HG03520 (cell line): ENCODE results near the gene MID1.

Experiments
- ATAC-seq: cut with Tn5 transposase; IDR thresholded peaks from one replicate; pipeline ENCODE4 v1.9.1; 2021; ENCODE audit warnings: mild to moderate bottlenecking, moderate library complexity; ENCODE audit not compliant: unreplicated experiment

The MID1 gene

DNA sequence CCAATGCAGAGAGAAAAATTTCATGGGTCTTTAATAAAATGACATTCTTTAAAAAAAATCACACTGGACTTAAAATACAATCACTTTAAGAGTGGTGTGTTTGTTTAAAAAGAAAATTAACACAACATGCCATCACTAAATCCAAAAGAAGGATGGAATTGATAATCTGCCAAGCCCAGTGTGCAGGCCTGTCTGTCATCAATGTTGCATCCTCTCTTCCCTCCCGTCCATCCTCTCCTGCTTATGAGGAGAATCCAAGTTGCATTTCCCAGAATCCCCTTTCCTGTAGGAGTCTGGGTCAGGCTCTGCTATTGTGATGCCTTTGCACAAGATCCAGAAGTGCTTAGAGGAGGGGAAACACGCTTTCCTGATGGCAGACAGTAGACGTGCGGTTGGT is 169.4 kb downstream of the MID1 start:
- no peak for ATAC-seq

DNA sequence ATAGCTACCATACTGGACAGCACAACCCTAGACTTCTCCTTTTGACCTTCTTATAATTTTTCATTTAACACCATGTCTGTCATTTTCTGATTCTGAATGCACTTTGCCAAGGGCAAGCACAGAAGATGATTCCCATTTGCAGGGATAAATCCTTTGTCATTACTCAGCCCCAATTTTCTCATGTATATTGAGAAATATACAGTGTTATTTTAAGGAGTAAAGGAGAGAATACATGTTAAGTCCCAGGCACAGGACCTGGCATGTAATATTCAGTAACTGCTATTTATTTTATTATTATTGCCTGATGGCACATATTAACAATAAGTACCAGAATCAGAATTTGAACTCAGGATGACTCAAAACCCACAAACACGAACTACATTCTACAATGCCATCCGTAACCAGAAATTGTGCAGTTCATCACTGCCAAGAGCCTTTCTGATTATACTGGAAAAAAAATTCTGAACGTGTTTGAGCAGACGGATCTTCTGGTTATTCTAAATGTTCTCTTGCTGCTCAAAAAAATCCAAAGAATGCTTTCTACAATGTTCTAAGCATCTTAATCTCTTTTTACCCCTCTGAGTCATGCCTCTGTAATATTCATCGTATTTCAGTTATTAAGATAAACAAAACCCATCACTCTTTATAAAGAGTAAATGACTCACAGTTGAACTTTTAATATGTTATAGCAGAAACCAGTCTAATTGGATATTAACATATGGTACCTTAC is 170.0 kb downstream of the MID1 start:
- ATAC-seq: no peak

- ATAC-seq: no peak
These were observed 172.7 kb downstream of the MID1 start for GRCh38 chrX:10447564-10448214.

DNA sequence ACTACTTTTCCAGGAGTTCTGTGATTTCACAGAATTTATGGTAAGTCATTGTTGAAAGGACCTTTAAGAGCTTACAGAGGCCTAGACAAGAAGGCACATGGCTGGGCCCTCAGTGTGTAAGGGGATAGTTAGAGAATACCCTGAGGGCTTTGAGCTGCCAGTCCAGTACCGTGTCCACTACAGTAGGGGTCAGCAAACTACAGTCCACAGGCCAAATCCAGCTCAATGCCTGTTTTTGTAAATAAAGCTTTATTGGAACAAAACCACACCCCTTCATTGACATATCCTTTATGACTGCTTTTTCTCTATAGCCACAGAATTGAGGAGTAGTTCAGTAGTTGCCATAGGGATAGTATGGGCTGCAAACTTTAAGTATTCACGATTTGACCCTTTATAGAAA is 176.2 kb downstream of the MID1 start:
- no peak for ATAC-seq

DNA sequence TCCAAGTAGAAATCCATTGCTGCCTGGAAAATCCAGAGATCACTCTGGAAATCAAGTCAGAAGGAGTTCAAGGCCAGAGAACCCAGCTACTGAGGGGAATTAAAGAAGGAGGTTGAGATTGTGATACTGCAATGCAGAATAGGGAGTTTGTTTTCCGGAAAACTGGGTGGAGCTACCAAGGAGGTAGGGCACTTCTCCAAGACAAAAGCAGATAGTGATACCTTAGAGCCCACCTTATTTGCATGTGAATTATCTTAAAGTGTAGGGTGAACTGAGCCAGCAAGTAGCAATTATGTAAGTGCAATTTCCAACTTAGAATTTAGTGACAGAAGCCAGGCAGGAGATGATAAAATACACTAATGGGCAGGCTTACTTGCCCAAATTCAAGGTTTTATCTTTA is 178.9 kb downstream of the MID1 start:
- ATAC-seq: no peak

- no peak for ATAC-seq
These were observed 187.0 kb downstream of the MID1 start for GRCh38 chrX:10433296-10433965.

DNA sequence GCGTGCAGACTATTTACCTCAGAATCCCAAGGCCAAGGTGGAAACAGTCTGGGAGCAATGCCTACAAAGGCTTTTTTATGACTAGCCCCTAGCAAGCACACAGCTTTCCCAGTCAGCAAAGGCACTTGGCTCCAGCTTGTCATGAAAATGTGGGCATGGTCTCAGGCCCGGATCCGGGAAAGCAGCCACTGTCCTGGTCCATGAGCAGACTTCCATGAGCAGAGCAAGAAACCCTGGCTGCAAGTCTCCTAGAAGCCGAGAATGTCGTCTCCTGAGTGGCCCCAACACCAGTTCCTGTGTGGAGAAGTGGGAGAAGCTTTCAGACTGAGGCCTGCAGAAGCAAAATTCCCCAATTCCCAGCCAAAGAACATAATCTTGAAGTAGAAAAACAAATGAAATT is 190.5 kb downstream of the MID1 start:
- no peak for ATAC-seq

GRCh38 chrX:10427249-10427648 is 193.1 kb downstream of the MID1 start:
- ATAC-seq: no peak

DNA sequence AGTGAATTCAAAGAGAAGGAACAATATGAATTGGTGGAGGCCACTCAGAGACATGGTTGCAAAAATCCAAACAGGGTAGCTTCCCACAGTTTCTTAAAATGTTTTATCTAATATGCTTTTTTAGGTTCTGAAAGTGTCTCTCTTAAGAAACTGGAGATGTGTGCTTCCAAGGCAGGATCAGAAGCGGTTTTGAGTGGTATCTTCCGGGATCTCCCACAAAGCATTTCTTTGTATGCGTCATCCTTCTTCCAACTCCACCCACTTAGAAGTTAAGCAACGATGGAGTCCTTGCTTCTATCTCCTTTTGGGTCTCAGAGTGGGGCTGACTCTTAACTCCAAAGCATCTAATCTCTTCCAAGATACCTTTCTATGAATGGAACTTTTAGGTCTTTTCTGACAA is 196.7 kb downstream of the MID1 start:
- no peak for ATAC-seq

GRCh38 chrX:10420134-10420533 is 200.3 kb downstream of the MID1 start:
- ATAC-seq: no peak

GRCh38 chrX:10416424-10416823 is 204.0 kb downstream of the MID1 start:
- ATAC-seq: no peak

DNA sequence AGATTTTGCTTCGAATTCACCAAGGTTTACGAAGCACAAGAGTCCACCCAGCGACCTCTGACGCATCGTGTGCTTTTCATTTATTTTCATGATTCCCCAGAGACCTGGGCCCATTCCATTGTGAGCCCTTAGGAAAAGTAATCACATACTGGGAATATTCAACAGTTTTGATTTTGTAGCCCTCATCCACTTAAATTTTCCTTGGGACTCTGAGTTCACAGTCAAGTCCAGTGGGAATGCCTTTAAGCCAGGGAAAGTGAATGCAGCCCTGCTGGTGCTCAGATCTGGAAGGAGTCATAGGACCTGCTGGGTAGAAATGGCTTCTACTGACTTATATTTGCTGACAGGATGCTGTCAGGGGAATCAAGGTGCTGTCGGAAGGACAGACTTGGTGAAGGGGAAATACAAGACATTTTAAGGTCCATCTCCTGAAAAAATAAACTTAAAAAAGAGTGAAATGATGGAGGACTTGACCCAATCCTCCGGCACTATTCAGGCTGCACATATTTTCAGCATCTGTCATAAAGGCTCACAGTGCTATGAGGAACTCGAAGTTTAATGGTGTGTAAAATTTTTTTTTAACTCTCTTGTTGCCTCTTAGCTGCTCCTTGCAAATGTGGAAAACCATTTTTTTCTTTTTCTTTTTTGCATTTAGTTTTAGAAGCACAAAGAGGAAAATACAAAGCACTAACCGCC is 204.9 kb downstream of the MID1 start:
- no peak for ATAC-seq

GRCh38 chrX:10414862-10415261 is 205.5 kb downstream of the MID1 start:
- no peak for ATAC-seq

DNA sequence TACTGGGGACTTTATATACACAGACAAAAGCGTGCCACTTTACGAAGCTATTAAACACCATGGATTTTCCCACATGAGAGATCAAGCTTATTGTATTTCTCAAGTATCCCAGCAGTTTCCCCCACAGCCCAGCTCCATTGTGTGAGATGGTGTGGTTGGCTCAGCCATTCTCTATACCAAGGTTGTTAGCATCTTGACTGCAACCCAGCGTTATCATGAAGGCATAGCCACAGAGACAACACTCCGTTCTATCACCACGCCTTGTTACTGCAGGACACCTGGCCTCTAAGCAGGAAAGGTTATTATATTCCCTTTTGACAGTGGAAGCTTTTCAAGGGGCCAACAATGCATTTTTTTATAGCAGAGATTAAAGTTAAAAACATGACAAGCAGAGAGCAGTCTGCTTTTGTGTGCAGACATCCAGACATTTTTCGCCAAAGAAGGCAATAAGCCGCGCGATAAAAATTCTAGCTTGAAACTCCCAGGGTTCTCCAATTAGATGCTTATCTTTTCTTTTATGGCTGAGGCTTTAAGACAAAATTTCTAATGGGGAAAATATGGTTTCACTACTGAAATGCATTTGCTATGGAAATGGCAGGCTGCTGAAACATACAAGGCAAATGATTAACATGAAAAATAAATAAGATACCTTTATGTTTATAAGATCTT is 206.1 kb downstream of the MID1 start:
- ATAC-seq: no peak

DNA sequence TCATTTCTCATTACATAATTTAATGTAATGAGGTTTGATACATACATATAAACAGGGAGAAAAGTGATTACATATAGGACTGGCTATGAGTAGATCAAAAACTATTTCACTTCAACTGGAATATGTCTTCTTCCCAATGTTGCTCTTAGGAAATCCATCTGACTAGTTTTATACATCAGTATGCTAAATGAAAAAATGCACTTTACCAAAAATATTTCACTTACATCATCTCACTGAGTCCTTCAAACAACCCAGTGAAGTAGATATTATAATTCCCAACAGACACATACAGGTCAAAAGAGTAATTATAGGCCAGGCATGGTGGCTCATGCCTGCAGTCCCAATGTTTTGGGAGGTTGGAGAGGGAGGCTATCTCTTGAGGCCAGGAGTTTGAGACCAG is 215.9 kb downstream of the MID1 start:
- ATAC-seq: no peak

DNA sequence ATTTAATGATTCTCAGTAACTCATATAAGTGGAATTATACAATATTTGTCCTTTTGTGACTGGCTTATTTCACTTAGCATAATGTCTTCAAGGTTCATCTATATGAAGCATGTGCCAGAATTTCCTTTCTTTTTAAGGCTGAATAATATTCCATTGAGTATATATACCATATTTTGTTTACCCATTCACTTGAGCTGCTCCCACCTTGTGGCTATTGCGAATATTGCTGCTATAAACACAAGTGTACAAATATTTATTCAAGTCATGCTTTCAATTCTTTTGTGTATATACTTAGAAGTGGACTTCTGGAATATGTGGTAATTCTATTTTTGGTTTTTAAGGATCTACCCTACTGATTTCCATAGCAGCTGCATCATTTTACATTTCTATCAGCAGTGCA is 219.1 kb downstream of the MID1 start:
- no peak for ATAC-seq

GRCh38 chrX:10399043-10399741 is 221.2 kb downstream of the MID1 start:
- no peak for ATAC-seq

DNA sequence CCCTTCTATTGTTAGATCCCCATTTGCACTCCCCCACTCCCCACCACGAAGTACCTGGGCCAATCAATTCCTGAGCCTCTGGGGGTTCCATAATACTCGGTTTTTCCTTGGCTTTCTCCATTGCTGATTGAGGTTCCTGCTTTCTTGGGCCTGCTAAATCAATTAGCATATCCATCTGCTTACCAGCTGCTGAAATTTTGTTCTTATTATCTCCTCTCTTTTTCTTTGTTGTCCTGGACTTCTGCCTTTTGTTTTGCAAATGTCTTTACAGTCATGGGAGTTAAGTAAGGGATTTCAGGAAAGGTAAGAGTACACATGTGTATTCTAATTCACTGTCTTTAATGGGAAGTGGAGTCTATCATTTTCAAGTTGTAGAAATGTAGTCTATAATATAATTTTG is 222.2 kb downstream of the MID1 start:
- no peak for ATAC-seq

GRCh38 chrX:10397349-10397748 is 223.0 kb downstream of the MID1 start:
- ATAC-seq: no peak

GRCh38 chrX:10395643-10396042 is 224.7 kb downstream of the MID1 start:
- no peak for ATAC-seq
